Lung microvascular endothelial cell (primary cell): Measurements from ENCODE around the gene KRT28. TPM values are rescaled to one million over a fixed set of nuclear protein-coding genes. Genes with fewer than 3 reads are reported as not detected.
A peak's percentile ranks its signal among the peaks of the same experiment; 100 is the strongest.

Experiments used
- DNase-seq, 2 donors: peaks; one replicate each; pipeline versions ENCODE4 v3.0.0 to v3.0.0-alpha.2; 2010; ENCODE audit warnings: low read depth in 2 of 2
- total RNA-seq: library from RNA; depleted of rRNA; stranded (reverse); fragments of >200 nt; gene quantifications from 2 replicates; pipeline ENCODE4 v1.2.1, GENCODE V29; 2014

The KRT28 gene, protein sequence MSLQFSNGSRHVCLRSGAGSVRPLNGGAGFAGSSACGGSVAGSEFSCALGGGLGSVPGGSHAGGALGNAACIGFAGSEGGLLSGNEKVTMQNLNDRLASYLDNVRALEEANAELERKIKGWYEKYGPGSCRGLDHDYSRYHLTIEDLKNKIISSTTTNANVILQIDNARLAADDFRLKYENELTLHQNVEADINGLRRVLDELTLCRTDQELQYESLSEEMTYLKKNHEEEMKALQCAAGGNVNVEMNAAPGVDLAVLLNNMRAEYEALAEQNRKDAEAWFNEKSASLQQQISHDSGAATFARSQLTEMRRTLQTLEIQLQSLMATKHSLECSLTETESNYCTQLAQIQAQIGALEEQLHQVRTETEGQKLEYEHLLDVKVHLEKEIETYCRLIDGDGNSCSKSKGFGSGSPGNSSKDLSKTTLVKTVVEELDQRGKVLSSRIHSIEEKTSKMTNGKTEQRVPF
- not detected in 2 replicates for total RNA-seq

DNA sequence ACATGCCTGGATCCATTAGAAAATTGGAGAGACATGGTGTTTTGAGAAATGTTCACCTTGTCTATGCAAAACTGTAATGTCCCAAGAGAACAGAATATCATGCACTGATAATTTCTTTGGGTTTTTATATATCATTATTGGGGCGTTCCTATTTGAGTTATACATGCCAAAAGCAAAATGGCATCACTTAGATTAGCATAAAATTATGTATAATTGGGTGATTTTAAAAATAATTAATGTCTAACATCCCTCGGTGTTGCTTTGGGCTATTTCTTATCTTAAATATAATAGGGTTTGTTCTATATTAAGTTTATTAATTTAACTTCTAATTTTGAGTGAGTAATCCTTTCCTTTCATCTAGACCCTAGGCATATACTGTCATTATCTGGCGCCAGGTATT lies at the start of gene KRT28:
Gene KRT28 (minus strand): TSS at position 101 of the 400 bp plus-strand sequence. CDS start 66 bp downstream, at position 35.
- no peak for DNase-seq

DNA sequence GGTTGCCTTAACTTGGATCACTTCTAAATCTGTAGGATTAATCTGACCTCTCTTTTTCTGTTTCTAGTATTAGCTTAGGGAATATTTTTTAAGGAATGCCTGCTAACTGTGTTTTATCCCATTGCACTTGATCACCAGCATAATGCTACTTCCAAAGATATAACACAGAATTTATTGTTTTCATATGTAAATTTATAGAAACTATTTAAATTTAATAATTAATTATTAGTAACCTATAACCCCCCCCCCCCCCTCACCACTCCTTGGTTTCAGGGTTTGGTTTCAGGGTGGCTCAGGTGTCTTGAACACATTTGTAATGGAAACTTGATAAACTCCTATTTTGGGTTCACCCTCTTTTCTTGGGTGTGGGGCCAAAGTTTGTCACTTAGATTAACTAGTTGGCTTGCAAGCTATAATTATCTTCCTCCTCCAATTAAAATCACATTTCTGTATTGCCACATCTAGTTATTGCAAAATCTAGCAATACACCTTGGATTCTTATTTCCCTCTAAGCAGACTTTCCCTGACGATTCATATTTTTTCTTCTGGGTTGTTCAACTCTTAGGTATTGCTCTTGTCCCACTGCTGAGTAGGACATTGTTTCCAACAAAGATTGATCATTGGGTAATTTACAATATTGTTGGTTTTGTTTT lies 49.0 kb upstream of the KRT28 start:
- DNase-seq = no peak

DNA sequence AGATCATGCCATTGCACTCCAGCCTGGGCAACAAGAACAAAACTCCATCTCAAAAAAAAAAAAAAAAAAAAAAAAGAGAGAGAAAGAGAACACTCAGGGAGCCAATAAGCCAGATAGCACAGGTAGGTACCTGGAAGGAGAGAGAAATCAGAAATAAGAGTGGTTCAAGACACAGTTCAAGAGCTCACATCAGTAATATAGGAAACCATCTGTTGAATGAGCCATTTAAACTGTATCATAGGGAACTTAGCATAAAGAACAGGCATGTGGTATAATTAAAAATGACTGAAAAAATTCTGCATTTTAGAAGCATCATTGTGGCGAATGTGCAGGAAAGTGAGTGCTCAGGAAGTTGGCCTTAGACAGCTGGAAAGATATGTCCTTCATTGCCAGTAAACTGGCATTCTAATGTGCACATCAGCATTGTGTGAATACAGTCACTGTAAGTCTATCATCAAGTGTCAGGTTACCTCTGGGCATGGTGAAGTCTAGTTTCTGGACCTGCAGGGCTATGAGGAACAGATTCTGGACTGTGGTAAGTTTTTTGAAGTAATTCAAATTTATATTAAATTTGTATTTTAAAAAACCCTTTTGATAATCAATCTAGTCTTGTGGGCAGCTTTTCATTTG lies 46.9 kb upstream of the KRT28 start:
- no peak for DNase-seq

DNA sequence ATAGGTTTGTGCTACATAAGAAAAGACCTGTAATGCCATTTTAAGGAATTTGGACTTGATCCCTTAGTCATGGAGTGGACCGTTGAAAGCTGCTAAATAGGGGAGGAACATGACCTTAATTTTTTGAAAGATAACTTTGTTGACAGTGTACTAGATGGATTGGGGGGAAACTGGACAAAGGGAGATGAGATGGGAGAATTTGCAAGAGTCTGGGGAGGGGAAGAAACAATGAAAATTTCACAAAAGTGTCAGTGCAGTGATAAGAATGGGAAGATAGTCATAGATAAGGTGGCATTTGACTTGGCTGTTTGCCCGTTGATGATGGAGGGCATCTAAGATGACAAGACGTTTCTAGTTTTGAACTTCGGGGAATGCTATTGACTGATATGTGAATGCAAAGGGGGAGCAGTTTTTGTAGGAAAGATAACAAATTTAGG lies 44.9 kb upstream of the KRT28 start:
- no peak for DNase-seq

DNA sequence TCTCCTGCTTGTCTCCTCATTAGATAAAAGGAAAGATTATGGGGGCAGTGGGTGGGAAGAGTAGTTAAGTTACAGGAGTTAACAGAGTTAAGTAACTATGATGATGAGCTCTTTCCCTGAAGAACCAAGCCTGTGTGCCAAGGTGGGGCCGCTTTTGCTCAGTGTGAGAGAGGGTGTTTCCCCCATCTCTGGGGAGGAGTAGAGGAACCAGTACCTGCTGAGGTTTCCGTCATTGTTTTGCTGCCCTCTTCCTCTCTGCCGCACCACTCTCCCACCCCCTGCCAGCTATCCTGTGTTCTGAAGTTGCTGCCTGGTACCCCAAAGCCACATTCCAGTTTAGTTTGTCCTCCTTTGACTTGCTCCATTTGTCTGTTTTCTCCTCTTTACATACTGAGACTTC lies 43.5 kb upstream of the KRT28 start:
- no peak for DNase-seq

DNA sequence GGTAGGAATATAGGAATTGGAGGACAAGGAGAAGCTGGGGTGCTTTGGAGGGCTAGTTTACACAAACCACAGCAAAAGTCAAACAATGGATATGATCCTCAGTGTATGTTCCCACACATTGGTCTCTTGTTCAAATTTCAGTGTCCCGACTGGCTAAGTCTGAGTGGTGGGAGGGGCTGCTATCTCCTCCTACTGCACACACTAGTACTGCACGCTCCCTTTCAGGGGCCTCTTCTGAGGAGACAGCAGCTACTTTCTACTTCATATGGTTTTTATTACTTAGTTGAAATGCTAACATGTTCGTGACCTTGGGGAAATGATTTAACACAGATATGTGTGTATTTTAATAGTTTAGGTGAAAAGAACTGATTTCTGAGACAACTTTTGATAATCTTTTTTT lies 41.5 kb upstream of the KRT28 start:
- DNase-seq = no peak

DNA sequence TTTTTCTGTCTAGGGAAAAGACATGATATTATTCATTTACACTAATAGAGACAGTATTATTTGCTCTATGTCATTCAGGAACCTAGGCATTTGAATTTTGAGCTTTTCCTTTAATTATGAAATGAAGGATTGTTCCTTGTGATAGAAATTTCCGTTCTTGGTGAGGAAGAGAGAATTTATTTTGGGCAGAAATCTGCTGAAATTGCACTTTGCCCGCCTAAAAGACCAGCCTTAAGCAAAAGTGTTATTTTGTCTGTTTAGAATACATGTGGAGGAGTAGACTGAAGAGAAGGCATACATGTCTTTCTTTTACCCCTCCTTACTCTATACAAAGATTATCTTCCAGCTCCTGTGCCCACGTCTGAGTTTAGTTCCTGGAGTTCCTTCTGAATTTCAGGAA lies 39.4 kb upstream of the KRT28 start:
- DNase-seq = no peak

DNA sequence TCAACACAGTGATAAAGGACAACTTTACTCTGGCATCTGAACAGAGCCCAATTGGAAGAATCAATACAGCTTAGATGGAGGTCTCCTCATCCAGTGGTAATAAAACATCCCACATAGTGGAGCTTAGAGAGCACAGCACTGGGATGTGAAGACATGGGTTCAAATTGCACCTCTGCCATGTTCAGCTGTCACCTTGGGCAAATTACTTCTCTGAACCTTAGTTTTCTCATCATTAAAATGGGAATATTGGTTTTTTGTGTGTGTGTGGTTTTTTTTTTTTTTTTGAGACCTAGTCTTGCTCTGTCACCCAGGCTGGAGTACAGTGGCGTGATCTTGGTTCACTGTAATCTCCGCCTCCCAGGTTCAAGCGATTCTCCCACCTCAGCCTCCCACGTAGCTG lies 36.3 kb upstream of the KRT28 start:
- DNase-seq = no peak

DNA sequence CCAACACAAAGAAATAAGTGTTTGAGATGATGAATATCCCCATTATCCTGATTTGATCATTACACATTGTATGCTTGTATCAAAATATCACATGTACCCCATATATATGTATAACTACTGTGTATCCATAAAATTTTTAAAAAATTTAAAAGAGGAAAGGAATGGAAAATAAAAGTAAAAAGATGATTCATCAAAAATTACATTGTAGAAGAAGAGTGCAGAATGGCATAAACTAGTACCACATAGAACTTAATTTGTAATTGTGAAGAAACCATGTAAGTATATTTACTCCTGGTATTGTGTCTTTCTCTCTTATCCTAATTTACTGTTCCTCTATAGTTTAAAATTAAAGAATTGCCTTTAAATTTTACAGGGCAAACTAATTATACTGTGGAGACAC lies 34.1 kb upstream of the KRT28 start:
- no peak for DNase-seq

DNA sequence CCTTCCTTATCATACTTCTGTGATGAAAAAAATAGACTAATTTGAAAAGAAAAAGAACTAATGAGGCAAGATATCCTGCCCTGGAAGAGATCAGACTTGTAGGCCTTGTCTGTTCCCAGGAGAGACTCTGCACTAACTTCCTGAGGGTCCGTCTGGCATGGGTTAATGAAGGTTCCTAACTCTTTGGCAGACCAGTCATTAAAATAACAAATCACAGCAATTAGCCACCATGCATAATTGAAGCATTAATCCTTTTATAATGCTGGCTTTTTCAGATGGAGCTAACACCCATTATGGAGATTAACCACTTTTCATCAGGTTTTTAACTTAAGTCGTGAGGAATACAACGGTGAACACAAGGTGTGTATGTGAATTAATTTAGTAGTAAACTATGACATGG lies 33.1 kb upstream of the KRT28 start:
- no peak for DNase-seq

DNA sequence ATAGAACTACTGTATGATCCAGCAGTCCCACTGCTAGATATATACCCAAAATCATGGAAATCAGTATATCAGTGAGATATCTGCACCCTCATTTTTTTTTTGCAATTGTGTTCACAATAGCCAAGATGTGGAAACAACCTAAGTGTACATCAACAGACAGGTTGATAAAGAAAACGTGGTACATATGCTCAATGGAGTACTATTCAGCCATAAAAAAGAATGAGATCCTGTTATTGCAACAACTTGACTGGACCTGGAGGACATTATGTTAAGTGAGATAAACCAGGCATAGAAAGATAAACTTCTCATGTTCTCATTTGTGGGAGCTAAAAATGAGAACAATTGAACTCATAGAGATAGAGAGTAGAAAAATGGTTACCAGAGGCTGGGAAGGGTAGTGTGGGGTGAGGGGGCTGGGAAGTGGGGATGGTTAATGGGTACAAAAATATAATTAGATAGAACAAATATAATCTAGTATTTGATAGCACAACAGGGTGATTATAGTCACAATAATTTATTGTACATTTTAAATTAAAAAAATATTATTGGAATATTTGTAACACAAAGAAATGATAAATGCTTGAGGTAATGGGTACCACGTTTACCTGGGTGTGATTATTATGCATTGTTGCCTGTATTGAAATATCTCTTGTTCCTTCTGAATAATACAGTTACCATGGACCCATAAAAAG lies 30.5 kb upstream of the KRT28 start:
- no peak for DNase-seq

DNA sequence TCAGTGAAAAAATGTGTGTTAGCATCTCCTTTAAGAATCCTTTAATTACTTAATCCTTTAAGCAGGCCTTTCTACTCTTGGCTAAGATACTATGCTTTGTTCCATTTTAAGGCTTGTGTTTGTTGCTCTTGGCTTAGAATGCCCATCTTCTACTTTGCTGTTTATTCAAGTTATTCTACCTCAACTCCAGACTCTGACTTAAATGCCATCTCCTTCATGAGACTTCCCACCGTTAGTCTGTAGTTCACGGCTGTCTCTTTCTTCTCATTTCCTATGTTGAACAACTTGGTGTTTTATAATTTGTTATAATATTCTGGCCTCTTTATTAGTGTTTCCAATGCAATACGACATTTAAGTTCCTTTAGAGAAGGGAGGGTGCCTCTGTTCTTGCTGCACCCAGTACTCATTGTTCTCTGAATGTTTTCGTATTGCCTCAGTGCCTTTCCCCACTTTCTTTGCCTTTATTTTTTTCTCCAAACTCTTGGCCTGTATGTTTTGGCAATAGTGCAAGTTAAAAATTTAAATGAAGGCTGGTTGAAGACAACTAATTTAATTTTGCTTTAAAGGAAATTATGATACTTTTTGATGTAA lies 28.8 kb upstream of the KRT28 start:
- DNase-seq = no peak

DNA sequence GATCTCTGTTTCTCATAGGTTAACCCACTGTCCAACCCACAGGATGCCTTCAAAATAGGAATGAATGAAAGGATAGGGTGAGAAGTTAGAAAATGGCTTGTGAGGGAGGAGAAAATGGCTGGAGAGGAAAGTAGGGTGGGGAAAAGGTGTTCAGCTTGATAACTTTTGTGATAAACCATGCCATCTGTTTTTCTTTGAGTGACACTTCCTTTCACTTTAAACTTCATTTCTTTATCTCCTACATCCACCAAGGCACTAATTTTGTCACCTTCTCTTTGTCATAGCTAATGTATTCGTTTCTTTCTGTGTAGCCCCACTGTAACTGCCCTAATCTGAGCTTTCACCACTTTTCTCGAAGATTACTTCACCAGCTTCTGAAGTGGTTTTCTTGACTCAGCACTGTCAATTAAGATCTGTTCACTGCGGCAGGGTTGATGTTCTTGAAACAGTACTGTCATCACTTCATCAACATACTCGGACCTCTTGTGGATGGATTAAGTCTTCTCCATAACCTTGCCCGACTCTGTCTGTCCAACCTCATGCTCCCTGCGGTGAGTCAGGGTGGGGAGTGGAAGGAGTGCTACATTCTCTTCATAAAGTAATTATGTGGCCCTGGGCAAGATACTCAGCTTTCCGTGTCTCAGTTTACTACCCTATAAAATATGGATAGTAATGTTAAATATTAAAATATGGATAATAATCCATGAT lies 28.1 kb upstream of the KRT28 start:
- peak in 1 of 2 donors; percentile 8 for DNase-seq

DNA sequence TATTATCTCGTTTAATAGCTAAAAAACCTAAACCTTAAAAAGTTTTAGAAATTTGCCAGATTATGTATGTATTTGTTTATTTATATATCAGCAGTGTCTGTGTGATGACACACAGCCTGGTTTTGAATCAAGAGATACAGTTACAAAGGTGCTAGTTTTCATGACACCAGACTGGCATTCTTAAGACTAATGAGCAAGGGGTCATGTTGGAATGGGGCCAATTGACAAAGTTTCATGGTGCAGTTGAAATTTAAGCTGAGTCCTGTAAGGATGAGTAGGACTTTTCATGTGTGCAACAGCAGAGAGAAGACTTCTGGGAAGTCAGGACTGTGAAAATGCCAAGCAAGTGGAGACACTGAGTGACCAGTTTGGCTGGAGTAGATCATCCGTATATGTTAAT lies 25.8 kb upstream of the KRT28 start:
- no peak for DNase-seq

DNA sequence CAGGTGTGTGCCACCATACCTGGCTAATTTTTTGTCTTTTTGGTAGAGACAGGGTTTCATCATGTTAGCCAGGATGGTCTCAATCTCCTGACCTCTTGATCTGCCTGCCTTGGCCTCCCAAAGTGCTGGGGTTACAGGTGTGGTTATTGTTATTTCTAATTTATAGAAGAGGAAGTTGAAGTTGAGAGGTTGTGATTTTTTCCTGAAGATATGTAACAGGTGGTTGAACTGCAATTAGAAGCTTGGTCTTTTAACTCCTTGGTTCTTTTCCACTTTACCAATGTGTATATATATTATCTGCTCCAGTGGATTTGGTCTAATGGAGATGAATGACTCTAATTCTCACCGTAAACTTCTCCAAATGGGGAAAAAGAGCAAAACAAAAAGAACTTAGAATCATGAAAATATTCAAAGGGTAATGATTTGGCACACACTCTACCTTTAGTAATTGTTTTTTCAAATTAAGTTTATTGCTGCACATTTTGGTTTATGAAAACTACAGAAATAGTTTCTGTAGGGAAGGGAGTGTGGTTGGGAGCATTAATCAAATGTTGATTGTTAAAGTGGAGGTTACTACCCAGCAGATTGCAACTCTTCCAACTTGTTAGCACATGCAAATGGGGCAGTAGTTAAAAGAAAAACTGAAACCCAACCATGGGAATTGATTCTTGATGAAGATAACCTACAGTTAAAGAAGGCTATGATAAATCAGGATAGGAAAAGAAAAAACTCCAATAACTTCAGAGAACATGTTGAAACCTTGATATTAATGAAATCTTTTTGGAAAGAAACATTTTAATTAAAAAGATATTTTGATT lies 24.5 kb upstream of the KRT28 start:
- DNase-seq = no peak

DNA sequence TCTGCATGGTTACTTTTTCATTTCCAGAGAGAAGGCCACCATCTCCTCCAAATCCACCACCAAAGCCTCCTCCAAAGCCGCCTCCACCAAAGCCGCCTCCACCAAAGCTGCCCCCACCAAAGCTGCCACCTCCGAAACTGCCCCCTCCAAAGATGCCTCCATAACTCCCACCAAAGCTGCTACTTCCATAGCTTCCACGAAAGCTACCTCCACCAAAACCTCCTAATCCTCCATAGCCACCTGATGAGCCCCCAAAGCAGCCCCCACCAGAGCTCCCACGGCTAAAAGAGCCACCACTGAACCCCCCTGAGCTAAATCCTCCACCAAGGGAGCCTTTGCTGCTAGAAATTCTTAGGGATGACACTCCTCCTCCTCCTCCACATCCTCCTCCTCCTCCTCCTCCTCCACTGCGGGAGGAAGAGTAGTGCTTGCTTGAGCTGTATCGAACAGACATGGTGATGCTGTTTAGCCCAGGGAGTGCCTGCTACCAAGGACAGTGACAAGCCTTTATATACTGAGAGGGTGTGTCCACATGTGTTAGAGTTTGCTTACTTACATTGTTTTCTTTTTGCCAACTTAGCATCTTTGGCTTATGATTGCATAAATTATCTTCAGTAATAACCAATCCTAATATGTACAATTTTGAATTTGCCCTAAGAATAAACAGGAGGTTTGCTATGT lies 22.5 kb upstream of the KRT28 start, which contains the start of gene KRT10:
Gene KRT10 (minus strand): TSS at position 483 of the 681 bp plus-strand sequence. CDS start 29 bp downstream, at position 454.
- DNase-seq = no peak

DNA sequence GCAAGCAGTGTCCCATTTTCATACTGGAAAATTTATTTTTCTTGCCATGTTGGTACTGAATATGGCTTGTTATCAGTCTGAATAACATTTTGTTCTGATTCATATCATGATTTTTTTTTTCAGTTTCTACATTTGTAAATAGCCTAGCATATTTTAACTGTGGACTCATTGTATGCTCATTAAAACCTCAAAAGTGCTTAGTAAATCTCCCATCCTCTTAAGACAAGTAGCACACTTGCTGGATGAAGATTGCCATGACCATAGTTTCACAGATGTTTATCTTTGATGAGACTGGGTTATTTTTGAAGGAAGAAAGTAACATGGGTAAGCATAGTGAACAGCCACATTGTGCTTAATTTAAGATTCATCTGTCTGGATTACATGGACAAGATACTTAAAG lies 21.8 kb upstream of the KRT28 start:
- DNase-seq = no peak

DNA sequence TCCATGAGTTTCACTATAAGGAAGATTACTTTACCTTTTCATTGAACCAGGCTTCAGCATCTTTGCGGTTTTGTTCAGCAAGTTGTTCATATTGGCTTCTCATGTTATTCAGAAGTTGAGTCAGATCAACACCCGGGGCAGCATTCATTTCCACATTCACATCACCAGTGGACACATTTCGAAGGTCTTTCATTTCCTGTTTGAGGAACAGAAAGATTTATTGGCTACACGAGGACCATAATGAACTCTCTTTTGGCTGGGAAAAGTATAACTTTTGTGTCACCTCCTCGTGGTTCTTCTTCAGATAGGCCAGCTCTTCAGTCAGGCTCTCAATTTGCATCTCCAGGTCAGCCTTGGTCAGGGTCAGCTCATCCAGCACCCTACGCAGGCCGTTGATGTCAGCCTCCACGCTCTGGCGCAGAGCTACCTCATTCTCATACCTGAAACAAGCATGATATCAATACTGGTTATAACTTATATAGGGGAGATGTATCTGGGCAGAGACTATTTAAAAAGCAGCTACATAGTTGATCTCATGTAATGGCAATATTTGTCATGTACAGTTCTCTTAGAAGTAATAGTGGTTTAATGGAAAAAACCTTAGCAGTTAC lies 20.6 kb upstream of the KRT28 start:
- no peak for DNase-seq
